GM18519 (cell line): ENCODE results near the gene MCF2.

Experiments
- ATAC-seq: cut with Tn5 transposase; IDR thresholded peaks from one replicate; pipeline ENCODE4 v1.9.1; 2021; ENCODE audit warnings: mild to moderate bottlenecking, moderate library complexity; ENCODE audit not compliant: unreplicated experiment, low FRiP score

Gene MCF2

GRCh38 chrX:139600105-139600504 lies 107.9 kb downstream of the MCF2 start:
- no peak for ATAC-seq

- no peak for ATAC-seq
Measured at GRCh38 chrX:139596068-139596467, 111.9 kb downstream of the MCF2 start.

DNA sequence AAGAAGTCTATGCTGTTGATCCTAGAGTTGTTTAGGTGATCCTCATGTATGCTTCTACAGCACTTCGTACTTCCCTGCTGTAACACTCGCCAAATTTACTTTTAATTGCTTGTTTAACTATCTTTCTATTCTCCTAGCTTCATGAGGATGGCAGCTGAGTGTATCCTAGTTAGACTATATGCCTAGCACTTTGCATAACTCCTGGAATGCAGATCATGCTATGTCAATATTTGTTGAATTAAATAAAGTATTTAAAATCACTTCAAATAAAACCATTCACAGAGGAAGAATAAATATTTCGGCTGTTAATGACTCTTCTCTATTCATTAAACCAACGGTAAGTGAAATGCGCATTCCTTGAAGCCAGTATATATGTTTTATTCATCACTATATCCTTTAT lies 122.4 kb downstream of the MCF2 start:
- ATAC-seq: no peak

DNA sequence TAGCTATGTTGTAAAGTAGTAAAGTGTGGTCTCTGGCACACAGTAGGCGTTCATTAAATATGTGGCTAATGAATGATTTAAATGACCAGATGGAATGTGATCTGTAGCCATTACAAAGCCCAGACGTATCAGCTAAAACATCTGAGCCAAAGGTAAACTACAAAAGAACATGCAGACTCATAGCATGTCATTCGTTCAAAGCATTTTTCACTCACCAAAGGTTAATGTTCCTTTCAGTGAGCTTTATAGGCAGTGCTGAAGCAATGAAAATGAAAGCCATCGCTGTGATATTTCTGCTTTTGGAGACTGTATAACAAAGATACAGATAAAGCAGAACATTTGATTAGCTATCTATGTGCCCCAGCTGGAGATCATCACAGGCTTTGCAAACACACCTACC lies 126.9 kb downstream of the MCF2 start:
- ATAC-seq: no peak

DNA sequence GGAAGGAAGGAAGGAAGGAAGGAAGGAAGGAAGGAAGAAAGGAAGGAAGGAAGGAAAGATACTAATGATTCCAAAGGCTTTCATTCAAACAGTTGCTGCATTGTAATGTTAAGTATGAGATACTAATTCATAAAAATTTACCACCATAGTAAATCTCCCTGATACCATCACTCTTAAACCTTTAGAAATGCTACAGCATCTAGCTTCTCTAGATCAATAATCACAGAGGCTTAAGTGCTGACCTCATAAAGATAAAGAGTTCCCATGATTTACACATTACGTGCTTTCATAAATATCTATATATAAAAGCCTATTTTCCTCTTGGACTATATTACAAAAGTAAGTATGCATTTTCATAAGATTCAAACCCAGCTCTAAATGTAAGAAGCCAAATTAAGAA lies 141.0 kb downstream of the MCF2 start:
- no peak for ATAC-seq

DNA sequence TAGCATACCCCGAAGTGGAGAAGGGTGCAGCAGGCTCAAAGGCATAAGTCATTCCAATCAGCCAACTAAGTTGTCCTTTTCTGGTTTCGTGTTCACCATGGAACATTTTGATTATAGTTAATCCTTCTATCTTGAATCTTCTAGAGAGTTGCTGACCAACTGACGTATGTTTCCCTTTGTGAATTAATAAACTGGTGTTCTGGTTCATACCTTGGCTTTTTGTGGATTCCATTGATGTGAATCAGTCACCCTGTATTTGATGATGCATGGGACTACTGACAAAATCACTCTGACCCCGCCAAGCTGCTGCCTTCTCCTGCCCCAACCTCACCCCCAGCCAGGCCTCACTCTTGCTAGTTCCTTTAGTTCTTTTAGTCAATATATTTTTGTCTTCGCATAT lies 144.7 kb downstream of the MCF2 start:
- no peak for ATAC-seq

DNA sequence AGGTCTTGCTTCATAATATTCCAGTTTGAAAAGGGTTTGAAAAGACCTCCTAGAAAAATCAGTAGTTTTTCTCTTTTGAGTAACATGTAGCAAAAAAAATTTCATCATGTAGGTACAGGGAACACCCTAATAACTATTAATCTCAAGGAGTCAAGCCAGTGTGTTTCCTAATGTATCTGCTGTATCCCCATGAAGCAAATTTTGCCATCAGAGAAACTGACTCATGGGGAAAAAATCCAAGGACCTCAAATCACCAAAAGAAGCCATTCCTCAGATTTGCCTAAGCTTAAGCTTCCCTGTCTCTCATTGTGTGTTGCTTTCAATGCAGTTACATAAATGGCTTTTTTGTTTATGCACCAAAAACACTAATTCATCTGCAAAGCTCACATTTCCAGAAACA lies 147.7 kb downstream of the MCF2 start:
- no peak for ATAC-seq

- ATAC-seq: peak; percentile 86
Measured at GRCh38 chrX:139559383-139560042, 148.5 kb downstream of the MCF2 start.

- ATAC-seq: no peak
Measured at GRCh38 chrX:139554991-139555675, 152.8 kb downstream of the MCF2 start.

DNA sequence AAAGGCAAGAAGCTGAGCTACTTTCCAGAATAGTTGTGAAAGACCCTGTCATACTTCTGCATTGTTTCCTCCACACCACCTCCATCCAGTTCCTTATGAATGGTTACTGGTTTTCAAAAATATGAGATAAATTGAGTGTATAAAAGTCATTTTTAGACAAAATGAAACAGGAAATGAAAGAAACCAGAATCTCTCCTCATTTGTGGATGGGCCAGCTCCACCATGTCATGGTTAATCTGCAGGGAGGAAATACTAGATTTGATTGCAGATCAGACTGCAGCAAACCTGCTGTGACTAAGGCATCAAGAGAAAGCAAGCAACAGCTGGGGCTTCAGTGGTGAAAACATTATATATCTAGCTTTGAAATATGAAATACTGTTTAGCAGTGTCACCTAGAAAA lies 153.6 kb downstream of the MCF2 start:
- ATAC-seq: peak; percentile 36

DNA sequence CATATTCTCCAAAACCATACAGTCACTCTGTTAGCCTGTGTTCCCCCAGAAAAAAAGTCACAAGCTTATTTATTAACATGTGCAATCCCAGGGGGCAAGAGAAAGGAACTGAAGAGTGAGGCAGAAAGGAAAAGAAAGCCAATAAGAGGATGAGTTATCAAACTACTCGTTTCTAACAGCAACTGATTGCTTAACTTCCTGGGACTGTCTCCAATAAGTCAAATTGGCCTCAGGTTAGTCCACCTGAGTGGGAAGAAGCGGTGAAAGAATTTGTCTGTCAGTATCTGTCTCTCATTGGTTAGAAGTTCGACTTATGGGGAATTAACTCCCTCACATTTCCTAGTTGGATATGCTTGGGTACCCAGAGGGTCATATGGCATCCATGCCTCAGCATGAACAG lies 163.4 kb downstream of the MCF2 start:
- ATAC-seq: no peak

DNA sequence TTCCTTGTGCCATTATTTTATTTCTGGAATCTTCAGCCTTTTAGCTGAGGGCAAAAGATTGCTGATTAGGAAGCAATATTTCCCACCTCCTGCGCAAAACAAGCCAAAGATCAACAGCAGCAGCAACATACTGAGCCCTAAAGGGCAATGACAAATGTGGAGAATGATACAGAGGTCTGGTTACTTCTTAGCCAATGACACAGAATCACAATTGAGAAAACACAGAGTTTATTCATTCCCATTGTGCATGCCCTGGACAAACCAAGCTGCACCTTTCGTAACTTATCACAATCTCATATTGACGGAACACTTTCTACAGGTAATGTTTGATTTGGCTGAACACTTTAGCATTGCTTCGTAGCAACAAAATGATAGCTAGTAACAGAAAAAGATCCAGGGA lies 164.0 kb downstream of the MCF2 start:
- ATAC-seq: no peak

- ATAC-seq: no peak
Measured at GRCh38 chrX:139542652-139543051, 165.3 kb downstream of the MCF2 start.

GRCh38 chrX:139538907-139539790 lies 168.8 kb downstream of the MCF2 start:
- no peak for ATAC-seq

DNA sequence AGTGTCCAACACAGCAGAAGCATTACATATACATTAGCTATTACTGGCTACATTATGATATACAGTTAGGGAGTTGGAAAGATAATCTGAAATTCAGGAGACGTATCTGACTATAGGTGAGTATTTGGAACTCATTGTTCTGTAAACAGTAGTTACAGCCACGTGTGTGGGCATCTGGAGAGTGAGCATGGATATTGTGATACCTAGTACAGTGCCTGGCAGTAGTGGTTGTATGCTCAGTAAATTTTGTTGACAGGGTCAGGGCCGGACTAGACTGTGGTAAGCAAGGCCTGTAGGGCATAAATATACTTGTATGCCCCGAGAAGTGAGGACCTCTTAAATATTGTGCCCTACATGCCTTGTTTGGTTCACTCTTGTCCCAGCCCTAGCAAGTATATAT lies 174.5 kb downstream of the MCF2 start:
- no peak for ATAC-seq

DNA sequence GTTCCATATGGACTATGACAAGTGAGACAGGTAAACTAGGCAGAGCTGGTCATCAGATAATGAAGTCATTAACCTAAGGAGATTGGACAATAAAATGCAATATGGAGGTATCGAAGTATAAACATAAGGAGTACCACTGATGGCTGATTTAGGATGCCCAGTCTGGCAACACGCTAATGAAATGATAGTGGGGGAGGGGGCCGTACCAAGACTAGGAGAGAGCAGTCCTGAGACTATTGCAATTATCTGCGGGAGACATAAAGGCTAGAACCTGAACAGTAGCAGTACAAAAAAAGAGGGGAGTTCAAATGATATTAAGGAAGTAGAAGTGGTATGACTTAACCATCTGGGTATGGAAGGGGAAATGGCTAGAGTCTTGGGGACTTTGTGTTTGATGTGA lies 175.1 kb downstream of the MCF2 start:
- ATAC-seq: no peak
